ENCODE measurements around the gene PGBD5. TPM values are rescaled to one million over a fixed set of nuclear protein-coding genes. Genes with fewer than 3 reads are reported as not detected.

PGBD5 gene
- total and polyA plus RNA-seq, 2 experiments from 2014 or later = 0.40 to 1.2 TPM

DNA sequence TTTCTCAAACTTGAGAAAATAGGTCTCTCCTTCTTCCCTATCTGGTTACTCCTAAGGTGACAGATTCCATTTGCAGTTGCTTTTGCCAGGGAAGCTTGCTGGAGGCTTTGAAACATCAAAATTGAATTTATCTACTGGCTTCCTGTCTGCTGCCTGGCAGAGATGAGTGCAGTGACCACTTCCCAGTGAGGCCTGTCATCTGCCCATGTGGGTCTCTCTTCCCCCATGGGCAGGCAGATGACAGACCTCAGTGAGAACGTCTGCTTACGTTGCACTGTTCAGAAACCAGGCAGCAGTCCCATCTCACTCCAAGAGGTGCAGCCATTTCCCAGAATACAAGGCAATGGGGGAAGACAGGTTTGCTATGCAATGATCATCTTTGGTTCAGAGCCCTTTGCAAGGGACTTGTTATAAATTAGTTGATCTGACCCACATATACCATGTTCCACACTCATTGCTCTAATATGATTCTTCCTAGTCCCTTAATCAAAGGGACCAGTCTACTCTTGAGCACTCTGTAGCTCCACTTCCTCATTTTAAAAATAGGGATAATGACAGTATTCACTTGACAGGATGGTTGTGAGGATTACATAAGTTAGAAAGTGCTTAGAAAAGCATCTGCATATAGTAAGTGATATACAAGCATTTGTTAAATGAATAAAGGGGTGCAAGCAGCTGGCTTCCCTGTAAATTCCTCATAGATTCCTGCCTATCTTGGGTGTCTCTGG, 10.6 kb downstream of the PGBD5 start:
- H3K9me3 ChIP-seq (ENCODE audit: low read depth) = no peaks in the 10 kb centered on the region
- no peaks in the 10 kb centered on the region for H3K36me3 ChIP-seq
- H3K27me3 ChIP-seq = no peaks in the 10 kb centered on the region
- DNase-seq (ENCODE audit: low read depth in 1 of 2, low spot score in 1 of 2) = no peak
- H3K4me3 ChIP-seq = no peak overlapping the region
- TF ChIP-seq, protein P1, sequence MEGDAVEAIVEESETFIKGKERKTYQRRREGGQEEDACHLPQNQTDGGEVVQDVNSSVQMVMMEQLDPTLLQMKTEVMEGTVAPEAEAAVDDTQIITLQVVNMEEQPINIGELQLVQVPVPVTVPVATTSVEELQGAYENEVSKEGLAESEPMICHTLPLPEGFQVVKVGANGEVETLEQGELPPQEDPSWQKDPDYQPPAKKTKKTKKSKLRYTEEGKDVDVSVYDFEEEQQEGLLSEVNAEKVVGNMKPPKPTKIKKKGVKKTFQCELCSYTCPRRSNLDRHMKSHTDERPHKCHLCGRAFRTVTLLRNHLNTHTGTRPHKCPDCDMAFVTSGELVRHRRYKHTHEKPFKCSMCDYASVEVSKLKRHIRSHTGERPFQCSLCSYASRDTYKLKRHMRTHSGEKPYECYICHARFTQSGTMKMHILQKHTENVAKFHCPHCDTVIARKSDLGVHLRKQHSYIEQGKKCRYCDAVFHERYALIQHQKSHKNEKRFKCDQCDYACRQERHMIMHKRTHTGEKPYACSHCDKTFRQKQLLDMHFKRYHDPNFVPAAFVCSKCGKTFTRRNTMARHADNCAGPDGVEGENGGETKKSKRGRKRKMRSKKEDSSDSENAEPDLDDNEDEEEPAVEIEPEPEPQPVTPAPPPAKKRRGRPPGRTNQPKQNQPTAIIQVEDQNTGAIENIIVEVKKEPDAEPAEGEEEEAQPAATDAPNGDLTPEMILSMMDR (IDR thresholded peaks at IDR 0.05; ENCODE audit: low read depth, low read length) = no peak
- H3K27ac ChIP-seq = no peak overlapping the region
- H3K4me1 ChIP-seq (ENCODE audit: low read depth) = no peaks in the 10 kb centered on the region

DNA sequence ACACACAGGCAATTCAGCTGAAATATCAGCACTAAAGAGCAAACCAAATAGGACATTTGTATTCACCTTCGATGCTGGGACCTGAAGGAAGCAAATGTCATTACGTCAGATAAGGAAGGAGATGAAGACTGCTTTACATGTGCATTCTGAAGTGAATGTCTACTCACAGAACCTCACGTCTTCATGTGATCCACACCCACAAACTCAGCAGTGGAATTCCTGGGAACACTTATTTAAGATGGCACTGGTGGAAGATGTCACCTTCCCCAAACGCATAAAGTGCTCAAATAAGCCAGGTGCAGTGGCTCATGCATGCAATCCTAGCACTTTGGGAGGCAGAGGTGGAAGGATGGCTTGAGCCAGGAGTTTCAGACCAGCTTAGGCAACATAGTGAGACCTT, 11.4 kb downstream of the PGBD5 start:
- no peak for DNase-seq (ENCODE audit: low read depth in 1 of 2, low spot score in 1 of 2)
- TF ChIP-seq, protein P1 (IDR thresholded peaks at IDR 0.05; ENCODE audit: low read depth, low read length) = no peak

DNA sequence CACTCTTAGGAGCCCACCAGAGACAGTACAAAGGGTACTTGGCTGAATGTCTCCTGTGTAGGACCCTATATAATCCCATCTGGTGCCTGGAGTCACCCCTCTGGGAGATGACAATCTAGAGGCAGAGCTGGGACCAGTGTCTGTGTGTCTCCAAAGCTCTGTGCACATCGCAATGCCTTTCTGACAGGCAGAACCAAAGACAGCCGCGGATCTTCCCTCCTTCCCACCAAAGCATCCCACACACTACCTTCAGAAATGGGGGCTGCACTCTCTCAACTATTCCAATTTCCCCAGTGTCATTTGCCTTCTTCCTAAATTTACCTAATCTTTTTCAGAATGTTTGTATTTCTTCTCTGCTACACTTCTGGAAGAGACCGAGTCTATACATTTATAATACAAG, 12.0 kb downstream of the PGBD5 start:
- H3K36me3 ChIP-seq = no peaks in the 10 kb centered on the region
- H3K4me3 ChIP-seq = no peak overlapping the region
- H3K27ac ChIP-seq = no peak overlapping the region
- no peaks in the 10 kb centered on the region for H3K27me3 ChIP-seq
- no peak for DNase-seq (ENCODE audit: low read depth in 1 of 2, low spot score in 1 of 2)
- no peaks in the 10 kb centered on the region for H3K4me1 ChIP-seq (ENCODE audit: low read depth)
- no peaks in the 10 kb centered on the region for H3K9me3 ChIP-seq (ENCODE audit: low read depth)
- TF ChIP-seq, protein P1 (IDR thresholded peaks at IDR 0.05; ENCODE audit: low read depth, low read length) = no peak

More for the DNA sequence above, 11.4 kb downstream of the PGBD5 start:
- Histone ChIP-seq H3K27ac (no peak overlapping the region), H3K27me3 (no peaks in the 10 kb centered on the region), H3K9me3 (ENCODE audit: low read depth) (no peaks in the 10 kb centered on the region), H3K4me1 (ENCODE audit: low read depth) (no peaks in the 10 kb centered on the region), H3K4me3 (no peak overlapping the region), H3K36me3 (no peaks in the 10 kb centered on the region)

DNA sequence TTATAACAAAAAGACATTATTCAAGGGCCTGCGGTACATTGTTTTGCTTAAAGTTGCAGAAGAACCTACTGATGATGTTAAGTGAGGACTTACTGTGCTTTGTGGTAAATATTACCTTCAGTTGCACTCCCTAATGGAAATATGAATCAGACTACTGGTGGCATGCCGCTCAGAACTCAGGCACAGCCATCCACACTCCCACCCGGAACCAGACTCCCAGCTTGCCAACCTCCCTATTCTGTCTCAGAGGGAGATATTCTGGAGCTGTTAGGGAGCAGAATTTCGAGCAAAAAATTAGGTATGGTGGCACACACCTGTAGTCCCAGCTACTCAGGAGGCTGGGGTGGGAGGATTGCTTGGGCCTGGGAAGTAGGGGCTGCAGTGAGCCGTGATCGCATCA, 13.1 kb downstream of the PGBD5 start:
- H3K36me3 ChIP-seq = no peaks in the 10 kb centered on the region
- TF ChIP-seq, protein P1 (IDR thresholded peaks at IDR 0.05; ENCODE audit: low read depth, low read length) = no peak
- H3K4me1 ChIP-seq (ENCODE audit: low read depth) = no peaks in the 10 kb centered on the region
- H3K4me3 ChIP-seq = no peak overlapping the region
- no peaks in the 10 kb centered on the region for H3K9me3 ChIP-seq (ENCODE audit: low read depth)
- H3K27ac ChIP-seq = no peak overlapping the region
- no peak for DNase-seq (ENCODE audit: low read depth in 1 of 2, low spot score in 1 of 2)
- no peaks in the 10 kb centered on the region for H3K27me3 ChIP-seq

DNA sequence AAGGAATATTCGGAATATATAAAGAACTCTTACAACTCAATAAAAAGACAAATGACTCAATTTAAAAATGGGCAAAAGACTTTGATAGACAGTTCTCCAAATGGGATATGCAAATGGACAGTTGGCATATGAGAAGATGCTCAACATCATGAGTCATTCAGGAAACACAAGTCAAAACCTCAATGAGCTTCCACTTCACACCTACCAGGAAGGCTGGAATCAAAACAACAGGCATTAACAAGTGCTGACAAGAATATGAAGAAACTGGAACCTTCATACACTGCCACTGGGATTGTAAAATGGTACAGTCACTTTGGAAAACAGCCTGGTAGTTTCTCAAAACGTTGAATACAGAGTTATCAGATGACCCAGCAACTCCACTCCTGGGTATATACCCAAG, 17.2 kb downstream of the PGBD5 start:
- H3K36me3 ChIP-seq = no peaks in the 10 kb centered on the region
- H3K9me3 ChIP-seq (ENCODE audit: low read depth) = no peaks in the 10 kb centered on the region
- H3K4me3 ChIP-seq = no peak overlapping the region
- no peaks in the 10 kb centered on the region for H3K4me1 ChIP-seq (ENCODE audit: low read depth)
- no peaks in the 10 kb centered on the region for H3K27me3 ChIP-seq
- no peak overlapping the region for H3K27ac ChIP-seq
- TF ChIP-seq, protein P1 (IDR thresholded peaks at IDR 0.05; ENCODE audit: low read depth, low read length) = no peak
- no peak for DNase-seq (ENCODE audit: low read depth in 1 of 2, low spot score in 1 of 2)
